ENCODE results near the gene MMP24OS.

- TF ChIP-seq CTCF (IDR thresholded peaks at IDR 0.05) (no peak), POLR2A (IDR thresholded peaks at IDR 0.05) (no peak)
These were observed 48.8 kb upstream of the MMP24OS start for GRCh38 chr20:35326740-35327073.

All from lower leg skin (tissue), 3 donors.